ENCODE results near the gene SSC5D.

Gene SSC5D

DNA sequence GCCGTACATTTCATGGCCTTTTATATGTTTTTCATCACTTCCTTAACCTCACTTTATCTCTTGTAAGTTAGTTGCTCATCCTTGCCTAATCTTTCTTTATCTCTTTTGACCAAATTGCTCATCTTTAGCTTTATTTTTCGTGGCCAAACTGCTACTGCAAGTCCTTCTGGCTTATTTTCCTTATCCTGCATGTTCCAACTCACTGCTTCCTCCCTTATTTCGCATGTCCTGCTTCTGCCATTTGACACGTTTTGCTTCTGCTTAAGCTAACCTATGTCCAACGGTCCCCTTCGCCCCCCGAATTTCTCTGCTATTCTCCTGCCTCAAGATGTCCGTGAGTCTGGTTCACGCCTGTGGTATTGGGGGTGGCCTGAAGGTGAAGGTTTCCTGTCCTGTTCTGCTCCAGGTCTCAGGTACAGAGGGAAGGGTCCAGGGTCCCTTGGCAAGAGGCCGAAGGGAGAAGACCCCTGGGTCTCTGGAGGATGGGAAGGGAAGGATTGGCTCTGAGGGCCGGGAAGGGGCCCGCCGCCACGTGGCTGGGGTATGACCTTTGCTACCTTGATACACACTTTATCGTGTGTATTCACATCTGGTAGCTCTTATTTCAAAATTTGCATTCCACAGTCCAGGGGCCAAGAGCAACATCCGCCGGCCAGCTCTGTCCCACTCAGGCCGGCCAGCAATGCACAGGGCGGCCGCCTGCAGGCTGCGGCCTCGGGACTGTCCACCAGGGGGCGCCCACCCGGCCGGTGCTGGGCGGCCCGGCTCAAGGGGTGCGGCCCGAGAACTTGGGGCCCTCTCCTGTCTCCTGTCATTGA lies 20.8 kb upstream of the SSC5D start:
- no peak for TF ChIP-seq Cebpa-rat (IDR thresholded peaks at IDR 0.05)

DNA sequence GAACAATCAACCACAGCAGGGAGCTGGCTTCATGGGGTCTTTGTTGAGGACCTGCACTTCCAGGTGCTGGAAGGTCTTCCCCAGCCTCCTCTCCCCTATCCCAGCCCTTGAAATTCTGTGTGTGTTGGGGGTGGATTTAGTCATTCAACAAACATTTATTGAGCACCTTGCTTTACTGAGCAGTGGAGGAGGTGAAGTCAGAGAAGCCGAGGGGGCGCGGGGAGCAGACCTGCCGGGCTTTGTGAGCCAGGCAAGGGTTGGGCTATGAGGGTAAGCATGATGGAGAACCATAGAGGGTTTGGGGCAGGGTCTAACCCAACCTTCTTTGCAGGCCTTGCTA lies 20.2 kb upstream of the SSC5D start:
- H3K27me3 ChIP-seq = no peaks in the 10 kb centered on the region
- no peak overlapping the region for H3K4me2 ChIP-seq
- no peaks in the 10 kb centered on the region for H4K20me1 ChIP-seq
- no peak overlapping the region for H3K4me3 ChIP-seq
- no peak overlapping the region for H3K9ac ChIP-seq
- TF ChIP-seq Cebpa-rat (IDR thresholded peaks at IDR 0.05) = no peak
- no peaks in the 10 kb centered on the region for H3K9me3 ChIP-seq
- peaks cover 11% of the 10 kb centered on the region for H3K4me1 ChIP-seq
- no peak overlapping the region for H3K27ac ChIP-seq
- H3K36me3 ChIP-seq = no peaks in the 10 kb centered on the region

More for the DNA sequence above, 20.8 kb upstream of the SSC5D start:
- Histone ChIP-seq H3K9ac (no peak overlapping the region), H3K4me1 (peaks cover 17% of the 10 kb centered on the region), H3K9me3 (no peaks in the 10 kb centered on the region), H3K4me3 (no peak overlapping the region), H3K4me2 (no peak overlapping the region), H4K20me1 (no peaks in the 10 kb centered on the region), H3K27me3 (no peaks in the 10 kb centered on the region), H3K27ac (no peak overlapping the region), H3K36me3 (no peaks in the 10 kb centered on the region)

DNA sequence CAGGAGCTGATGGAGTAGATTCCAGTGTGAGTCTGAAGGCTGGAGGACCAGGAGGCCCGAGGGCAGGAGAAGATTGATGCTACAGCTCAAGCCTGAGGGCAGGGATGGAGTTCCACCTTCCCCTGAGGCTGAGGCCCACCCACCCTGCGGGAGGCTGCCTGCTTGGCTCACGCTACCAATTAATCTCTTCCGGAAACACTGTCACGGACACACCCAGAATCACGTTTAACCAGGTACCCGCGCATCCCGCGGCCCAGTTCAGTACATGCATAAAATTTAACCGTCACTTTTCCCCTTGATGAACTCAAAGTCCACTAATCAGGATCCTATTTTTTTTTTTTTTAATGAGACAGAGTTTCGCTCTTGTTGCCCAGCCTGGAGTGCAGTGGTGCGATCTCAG lies 17.0 kb upstream of the SSC5D start:
- no peaks in the 10 kb centered on the region for H4K20me1 ChIP-seq
- no peak overlapping the region for H3K9ac ChIP-seq
- no peaks in the 10 kb centered on the region for H3K36me3 ChIP-seq
- TF ChIP-seq Cebpa-rat (IDR thresholded peaks at IDR 0.05) = no peak
- H3K4me1 ChIP-seq = peaks cover 29% of the 10 kb centered on the region
- no peak overlapping the region for H3K4me2 ChIP-seq
- no peaks in the 10 kb centered on the region for H3K27me3 ChIP-seq
- no peaks in the 10 kb centered on the region for H3K9me3 ChIP-seq
- H3K4me3 ChIP-seq = no peak overlapping the region
- H3K27ac ChIP-seq = no peak overlapping the region

DNA sequence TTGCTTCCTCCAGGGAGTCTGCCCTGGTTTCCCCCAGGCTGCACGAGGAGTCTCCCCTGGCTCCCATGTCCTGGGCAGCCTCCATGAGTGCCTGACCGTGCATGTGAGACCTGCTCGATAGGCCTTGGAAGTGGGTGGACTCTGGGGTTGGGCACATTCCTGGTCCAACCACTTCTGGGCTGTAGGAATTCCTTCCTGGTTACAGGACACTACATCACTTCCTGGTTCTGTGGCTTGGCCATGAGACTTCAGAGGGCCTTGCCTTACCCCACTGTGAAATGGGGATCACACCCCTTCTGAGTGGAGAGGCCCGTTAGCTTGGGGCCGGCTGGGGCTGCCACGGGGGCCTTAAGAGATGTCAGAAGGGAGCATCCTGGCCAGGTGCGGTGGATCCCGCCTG lies 15.8 kb upstream of the SSC5D start:
- Histone ChIP-seq H3K4me2 (no peak overlapping the region), H3K27me3 (no peaks in the 10 kb centered on the region), H3K4me1 (peaks cover 31% of the 10 kb centered on the region), H4K20me1 (no peaks in the 10 kb centered on the region), H3K36me3 (no peaks in the 10 kb centered on the region), H3K4me3 (no peak overlapping the region), H3K27ac (no peak overlapping the region), H3K9ac (no peak overlapping the region), H3K9me3 (no peaks in the 10 kb centered on the region)
- no peak for TF ChIP-seq Cebpa-rat (IDR thresholded peaks at IDR 0.05)

DNA sequence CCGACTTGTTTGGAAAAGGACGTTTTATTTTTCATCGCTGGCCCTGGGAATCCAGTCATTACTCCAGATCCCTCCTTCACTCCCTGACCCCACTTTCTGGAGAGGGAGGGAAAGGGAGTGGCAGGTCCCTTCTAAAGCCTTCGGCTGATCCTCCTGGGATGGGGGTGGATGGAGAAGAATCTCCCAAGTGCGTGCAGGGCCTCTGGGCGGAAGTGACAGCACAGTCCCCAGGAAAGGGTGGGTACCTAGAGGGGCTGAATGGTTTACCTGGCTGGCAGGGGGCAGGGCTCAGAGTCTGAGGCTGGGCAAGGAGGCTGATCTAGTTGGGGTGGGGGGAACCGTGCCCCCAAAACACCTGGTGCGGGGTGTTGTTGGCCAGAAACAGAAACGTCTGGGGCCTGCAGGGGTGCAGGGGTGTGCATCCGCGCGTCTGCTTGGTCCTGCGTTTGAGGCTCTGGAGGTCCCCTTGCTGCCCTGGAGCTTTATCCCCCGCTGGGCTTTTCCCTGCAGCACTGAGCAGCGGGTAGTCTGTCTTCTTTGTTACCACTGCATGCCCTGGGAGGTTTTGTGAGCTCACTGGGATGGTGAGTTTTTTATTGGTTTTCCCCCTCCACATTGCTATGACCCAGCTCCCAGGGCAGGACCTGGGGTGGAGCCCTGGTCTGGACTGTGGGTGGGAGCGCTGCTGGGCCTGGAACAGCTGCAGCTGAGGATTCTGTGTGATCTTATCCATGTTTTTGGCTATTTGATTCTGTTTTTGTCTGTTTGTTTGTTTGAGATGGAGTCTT lies 14.8 kb upstream of the SSC5D start:
- Histone ChIP-seq H3K9ac (no peak overlapping the region), H3K27me3 (no peaks in the 10 kb centered on the region), H3K27ac (no peak overlapping the region), H3K36me3 (no peaks in the 10 kb centered on the region), H3K4me3 (no peak overlapping the region), H3K4me1 (peaks cover 41% of the 10 kb centered on the region), H4K20me1 (no peaks in the 10 kb centered on the region), H3K4me2 (no peak overlapping the region), H3K9me3 (no peaks in the 10 kb centered on the region)
- TF ChIP-seq Cebpa-rat (IDR thresholded peaks at IDR 0.05) = no peak

DNA sequence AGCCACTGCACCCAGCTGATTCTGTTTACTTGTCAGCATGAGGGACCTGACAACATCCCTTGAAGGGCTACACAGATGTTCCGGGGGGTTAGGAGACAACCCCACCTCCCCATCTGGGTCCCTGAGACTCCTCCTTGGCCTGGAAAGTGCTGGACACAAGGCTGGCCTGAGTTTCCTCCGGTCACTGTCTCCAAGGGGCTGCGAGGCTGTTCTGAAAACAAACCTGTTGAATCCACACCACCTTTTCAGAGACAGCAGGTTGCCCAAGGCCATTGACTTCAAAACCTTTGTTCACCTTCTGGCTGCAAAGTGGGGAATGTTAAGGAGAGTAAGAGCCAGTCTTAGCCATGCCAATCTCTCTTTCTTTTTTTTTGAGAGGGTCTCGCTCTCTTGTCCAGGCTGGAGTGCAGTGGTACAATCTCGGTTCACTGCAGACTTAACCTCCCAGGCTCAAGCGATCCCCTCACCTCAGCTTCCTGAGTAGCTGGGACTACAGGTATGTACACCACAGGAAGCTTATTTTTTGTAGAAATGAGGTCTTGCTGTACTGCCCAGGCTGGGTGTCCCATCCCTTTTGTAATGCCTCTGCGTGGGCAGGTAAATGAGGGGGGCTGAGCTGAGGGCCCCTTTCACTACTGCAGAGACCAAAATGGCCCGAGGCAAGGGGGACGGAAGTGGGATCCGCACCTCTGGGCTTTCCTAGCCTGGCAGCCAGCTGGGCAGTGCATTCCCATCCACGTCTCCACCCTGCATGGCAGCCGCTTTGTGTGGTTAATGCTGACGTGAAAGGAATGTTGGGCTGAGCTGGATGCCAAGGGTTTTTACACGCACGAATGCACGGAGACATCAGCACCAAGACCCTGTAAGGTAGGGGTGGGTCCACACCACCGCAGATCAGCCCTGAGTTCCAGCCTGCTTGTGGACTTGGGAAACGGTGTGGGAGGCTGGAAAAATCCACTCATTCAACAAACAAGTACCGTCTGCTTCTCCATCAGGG lies 13.7 kb upstream of the SSC5D start:
- H3K4me2 ChIP-seq = peak overlapping the region; percentile 94; the same call in 1 of the 2 replicates

DNA sequence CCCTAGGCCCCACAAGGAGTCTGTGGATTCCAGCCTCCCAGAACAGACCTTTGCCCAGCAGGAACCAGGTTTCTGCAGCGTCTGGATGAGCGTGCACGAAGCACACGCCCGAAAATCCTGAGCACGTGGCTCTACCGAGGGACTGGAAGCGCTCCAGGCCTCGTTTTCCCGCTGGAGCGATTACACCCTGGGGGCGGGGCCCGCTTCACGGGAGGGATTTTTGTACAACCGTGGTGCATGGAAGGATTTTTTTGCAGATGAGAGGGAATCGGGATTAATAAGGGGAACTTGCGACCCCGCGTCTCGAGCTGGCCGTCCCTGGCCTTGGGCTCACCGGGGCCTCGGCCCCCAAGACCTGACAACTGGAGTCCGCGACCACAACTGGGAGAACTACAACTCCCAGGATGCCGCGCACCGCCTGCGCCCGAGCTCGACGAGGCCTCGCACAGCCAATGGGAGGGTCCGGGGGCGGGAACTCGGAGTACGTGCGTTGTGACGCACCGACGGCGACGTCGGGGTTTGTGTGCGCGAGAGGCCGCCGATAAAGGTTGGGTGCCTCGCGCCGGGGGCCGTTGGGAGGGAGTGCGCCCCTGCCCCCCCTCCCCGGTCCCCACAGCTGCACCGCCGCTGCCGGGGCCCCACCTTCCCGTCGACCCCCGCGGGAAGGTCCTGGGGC lies 12.0 kb upstream of the SSC5D start, which contains the start of gene ZNF628:
Gene ZNF628, plus strand, starts transcription at position 518 of the 676 bp plus-strand sequence. CDS start 3,294 bp downstream, outside the sequence.
- Histone ChIP-seq H3K27me3 (no peaks in the 10 kb centered on the region), H3K4me1 (peaks cover 57% of the 10 kb centered on the region), H3K9ac (peak within 1 kb of the TSS; percentile 85)

More for the DNA sequence above, 13.7 kb upstream of the SSC5D start:
- H3K36me3 ChIP-seq = no peaks in the 10 kb centered on the region
- no peak overlapping the region for H3K4me3 ChIP-seq
- H3K9me3 ChIP-seq = no peaks in the 10 kb centered on the region
- TF ChIP-seq Cebpa-rat (IDR thresholded peaks at IDR 0.05) = no peak
- no peaks in the 10 kb centered on the region for H3K27me3 ChIP-seq
- peaks cover 8% of the 10 kb centered on the region; the same call in 1 of the 2 replicates for H4K20me1 ChIP-seq
- peaks cover 52% of the 10 kb centered on the region for H3K4me1 ChIP-seq
- H3K9ac ChIP-seq = 0 out of 2 replicates have a peak overlapping the region, but pooled peaks have one; percentile 19
- H3K27ac ChIP-seq = no peak overlapping the region

DNA sequence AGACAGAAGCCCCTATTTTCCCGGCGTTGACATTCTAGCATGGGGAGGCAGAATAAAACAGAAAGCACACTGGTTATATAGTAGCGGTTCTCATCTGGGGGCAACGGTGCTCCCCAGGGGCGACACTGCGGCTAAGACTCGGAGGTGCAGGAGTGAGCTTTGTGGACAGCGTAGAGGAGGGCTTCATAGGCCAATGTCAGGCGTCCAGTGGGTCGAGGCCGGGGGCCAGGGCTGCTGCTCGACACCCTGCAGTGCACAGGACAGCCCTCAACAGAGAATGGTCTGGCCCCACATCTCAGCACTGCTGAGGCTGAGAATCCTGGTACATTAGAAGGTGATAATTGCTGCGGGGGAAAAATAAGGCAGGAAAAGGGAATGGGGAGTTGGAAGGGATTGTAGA lies 10.3 kb upstream of the SSC5D start:
- Histone ChIP-seq H3K9me3 (no peaks in the 10 kb centered on the region), H3K4me3 (peak overlapping the region; percentile 71), H3K4me1 (peaks cover 57% of the 10 kb centered on the region), H3K36me3 (peaks cover 15% of the 10 kb centered on the region), H3K27me3 (no peaks in the 10 kb centered on the region), H3K4me2 (peak overlapping the region; percentile 88), H3K9ac (peak overlapping the region; percentile 82), H3K27ac (no peak overlapping the region), H4K20me1 (peaks cover 11% of the 10 kb centered on the region; the same call in 1 of the 2 replicates)
- TF ChIP-seq Cebpa-rat (IDR thresholded peaks at IDR 0.05) = no peak

More for the DNA sequence above, 12.0 kb upstream of the SSC5D start, which contains the start of gene ZNF628:
- Histone ChIP-seq H3K9me3 (no peaks in the 10 kb centered on the region), H3K36me3 (peaks cover 7% of the 10 kb centered on the region; the same call in 1 of the 2 replicates), H4K20me1 (peaks cover 11% of the 10 kb centered on the region; the same call in 1 of the 2 replicates), H3K4me2 (peak within 1 kb of the TSS; percentile 94), H3K4me3 (peak within 1 kb of the TSS; percentile 71), H3K27ac (peak within 1 kb of the TSS; percentile 91)
- TF ChIP-seq Cebpa-rat (IDR thresholded peaks at IDR 0.05) = no peak
